NCI-H2196 (cell line): ENCODE results near the gene SHMT2.

ENCODE experiments used
- DNase-seq: peaks from one replicate; lab custom pipeline; 2025; ENCODE audit not compliant: unreplicated experiment; lab: John Stamatoyannopoulos, UW

SHMT2 gene

GRCh38 chr12:57229634-57230380, at the start of gene SHMT2:
Gene SHMT2, plus strand, starts transcription at chr12:57229711. Its CDS starts 68 bp downstream, at chr12:57229779.
- peak; percentile 95 for DNase-seq

DNA sequence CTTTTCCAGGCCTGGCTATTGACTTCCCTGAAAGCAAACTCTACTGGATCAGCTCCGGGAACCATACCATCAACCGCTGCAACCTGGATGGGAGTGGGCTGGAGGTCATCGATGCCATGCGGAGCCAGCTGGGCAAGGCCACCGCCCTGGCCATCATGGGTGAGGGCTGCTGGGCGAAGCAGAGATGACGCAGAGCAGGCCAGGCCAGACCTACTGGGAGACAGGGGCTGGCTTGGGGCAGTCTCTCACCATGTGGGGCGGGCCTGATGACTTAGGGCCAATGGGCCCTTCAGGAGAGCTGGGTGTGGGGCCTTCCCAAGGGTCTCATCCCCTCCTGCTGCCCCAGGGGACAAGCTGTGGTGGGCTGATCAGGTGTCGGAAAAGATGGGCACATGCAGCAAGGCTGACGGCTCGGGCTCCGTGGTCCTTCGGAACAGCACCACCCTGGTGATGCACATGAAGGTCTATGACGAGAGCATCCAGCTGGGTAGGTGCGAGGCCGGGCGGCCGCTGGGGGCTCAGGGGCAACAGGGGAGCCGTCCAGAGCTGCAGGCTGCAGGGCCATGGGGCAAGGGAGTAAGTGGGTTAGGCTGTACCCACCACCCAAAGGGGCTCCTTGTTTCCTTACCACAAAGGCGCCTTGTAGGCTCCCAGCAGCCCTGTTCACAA, 49.1 kb upstream of the SHMT2 start:
- DNase-seq, result no peak

GRCh38 chr12:57181072-57181471, 48.4 kb upstream of the SHMT2 start:
- DNase-seq, result no peak

- DNase-seq, result no peak
Observed at GRCh38 chr12:57181561-57182155, 47.9 kb upstream of the SHMT2 start.

DNA sequence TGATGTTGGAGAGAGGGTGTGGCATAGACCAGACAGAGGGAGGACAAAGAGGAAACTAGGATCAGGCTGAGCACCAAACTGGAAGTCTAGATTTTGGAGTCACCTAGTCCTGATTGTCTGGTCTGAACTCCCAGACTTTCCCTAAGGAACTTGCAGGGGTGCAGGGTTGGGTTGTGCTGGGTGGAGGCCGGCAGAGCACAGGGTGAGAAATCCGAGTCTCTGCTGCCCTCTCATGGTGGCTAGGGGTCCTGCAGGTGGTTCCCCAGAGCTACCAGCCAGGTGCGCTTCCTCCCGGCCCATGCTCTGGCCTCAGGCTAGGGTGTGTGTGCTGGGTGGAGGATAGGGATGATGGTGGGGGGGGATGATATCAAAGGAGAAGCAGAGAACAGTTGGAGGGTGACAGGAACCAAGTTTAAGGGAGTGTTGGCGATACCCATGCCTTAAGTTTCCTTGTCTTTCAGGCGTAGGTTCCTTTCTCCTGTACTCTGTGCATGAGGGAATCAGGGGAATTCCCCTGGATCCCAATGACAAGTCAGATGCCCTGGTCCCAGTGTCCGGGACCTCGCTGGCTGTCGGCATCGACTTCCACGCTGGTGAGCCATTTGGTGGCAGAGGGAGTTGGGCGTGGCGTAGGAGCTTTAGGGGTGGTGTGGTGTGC, 46.5 kb upstream of the SHMT2 start:
- peak; percentile 83 for DNase-seq

DNA sequence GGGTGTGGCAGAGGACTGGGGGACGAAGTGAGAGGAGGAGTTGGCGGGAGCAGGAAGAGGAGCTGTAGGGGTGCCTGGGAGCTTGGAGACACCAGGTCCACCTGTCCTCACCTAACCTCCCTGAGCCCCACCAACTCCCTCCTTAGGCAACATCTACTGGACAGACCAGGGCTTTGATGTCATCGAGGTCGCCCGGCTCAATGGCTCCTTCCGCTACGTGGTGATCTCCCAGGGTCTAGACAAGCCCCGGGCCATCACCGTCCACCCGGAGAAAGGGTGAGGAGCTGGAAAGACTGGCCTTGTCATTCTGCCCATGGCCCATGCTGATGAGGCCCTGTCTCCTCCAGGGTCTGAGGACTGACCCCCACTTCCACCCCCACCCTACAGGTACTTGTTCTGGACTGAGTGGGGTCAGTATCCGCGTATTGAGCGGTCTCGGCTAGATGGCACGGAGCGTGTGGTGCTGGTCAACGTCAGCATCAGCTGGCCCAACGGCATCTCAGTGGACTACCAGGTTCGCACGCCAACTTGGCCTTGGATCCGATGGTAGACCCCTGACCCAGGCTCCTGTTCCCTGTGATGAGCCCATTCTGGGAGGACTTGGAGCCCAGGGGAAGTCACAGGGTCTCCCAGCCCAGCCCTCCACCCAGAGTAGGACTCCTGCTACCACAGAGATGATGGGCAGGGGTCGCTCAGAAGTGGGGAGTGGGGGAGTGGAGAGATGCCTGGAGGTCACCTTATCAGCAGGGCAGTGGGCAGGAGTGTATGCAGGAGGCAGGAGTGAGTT, 45.4 kb upstream of the SHMT2 start:
- no peak for DNase-seq

GRCh38 chr12:57185403-57185802, 44.1 kb upstream of the SHMT2 start:
- no peak for DNase-seq

GRCh38 chr12:57185906-57186508, 43.5 kb upstream of the SHMT2 start:
- DNase-seq, result no peak

DNA sequence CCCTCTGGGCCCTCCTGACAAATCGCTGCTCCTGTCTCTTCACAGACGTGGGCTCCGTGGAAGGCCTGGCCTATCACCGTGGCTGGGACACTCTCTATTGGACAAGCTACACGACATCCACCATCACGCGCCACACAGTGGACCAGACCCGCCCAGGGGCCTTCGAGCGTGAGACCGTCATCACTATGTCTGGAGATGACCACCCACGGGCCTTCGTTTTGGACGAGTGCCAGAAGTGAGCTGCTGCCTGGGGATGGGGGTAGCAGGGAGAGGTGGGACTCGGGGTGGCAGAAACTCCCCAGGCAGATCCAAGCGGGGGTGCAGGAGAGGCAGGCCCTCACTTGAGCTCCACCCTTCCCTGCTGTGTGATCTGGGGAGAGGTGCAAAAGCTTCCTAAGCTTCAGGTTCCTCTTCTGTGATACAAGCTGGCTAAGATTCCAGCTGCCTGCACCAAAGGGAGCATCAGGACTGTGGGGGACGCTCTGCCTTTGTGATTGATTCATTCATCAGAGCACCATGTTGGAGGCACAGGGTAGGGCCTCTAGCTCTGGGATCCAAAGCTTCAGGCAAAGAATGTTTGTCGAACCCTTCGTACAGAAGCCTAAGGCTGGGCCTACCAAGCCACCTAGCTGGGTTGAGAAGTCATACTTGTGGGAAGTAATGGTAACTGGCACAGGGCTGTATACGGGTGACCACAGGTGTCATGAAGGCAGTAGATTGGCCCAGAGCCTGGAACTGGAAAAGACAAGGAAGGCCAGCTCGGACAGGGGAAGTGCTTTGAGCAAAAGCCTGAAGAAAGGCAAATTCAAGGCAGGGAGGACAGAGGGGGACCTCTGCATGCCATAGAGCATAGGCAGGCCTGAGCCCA, 42.1 kb upstream of the SHMT2 start:
- DNase-seq, result no peak

DNA sequence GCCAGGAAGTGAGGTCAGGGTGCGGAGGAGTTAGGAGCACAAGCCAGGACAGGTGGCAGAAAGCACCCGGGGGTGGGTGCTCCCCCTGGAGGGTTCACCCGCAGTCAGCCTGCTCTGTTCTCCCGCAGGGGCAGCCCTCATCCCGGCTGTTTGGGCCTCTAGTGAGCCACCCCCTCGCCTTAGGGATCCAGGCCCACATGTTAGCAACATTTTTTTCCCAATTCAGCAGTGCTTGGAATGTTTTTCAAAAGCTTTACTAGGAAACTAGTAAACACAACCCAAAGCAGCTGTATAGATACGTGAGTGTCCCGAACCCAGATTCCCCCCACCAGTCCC, 41.5 kb upstream of the SHMT2 start:
- DNase-seq, result no peak

GRCh38 chr12:57190037-57190436, 39.5 kb upstream of the SHMT2 start:
- DNase-seq, result peak; percentile 38

DNA sequence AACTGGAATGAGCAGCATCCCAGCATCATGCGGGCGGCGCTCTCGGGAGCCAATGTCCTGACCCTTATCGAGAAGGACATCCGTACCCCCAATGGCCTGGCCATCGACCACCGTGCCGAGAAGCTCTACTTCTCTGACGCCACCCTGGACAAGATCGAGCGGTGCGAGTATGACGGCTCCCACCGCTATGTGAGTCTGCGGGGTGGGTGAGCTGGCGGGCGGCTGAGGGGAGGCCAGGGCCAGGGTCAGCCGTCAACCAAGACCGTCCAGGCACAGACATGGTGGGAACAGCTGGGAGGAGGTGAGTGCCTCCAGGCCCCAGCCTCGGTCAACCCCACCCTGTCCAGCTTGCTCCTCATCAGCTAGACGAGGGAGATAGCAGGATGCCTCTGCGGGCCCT, 38.7 kb upstream of the SHMT2 start:
- DNase-seq, result no peak

- DNase-seq, result no peak
Observed at GRCh38 chr12:57191410-57191809, 38.1 kb upstream of the SHMT2 start.

- DNase-seq, result no peak
Observed at GRCh38 chr12:57192920-57193319, 36.6 kb upstream of the SHMT2 start.

DNA sequence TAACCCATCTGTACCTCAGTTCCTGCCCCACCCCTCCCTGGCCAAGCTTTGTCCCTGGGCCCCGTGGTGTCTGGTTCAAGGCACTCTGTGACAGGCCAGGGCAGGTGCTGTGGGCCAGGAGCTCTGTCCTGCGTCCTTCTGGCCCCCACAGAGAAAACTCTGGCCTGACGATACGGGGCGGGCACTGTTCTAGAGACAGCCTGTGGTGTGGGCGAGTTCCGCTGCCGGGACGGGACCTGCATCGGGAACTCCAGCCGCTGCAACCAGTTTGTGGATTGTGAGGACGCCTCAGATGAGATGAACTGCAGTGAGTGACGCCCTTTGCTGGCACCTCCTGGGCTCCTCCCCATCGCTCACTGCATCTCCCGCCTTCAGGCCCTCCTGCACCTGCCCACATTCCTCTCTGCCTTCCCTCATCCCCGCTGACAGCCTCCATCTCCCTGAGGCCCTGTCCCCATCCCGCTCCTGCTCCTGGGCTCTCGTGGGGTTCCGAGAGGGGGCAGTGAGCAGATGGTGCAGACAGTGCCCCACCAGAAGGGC, 35.7 kb upstream of the SHMT2 start:
- no peak for DNase-seq

GRCh38 chr12:57194253-57194652, 35.3 kb upstream of the SHMT2 start:
- DNase-seq, result no peak

DNA sequence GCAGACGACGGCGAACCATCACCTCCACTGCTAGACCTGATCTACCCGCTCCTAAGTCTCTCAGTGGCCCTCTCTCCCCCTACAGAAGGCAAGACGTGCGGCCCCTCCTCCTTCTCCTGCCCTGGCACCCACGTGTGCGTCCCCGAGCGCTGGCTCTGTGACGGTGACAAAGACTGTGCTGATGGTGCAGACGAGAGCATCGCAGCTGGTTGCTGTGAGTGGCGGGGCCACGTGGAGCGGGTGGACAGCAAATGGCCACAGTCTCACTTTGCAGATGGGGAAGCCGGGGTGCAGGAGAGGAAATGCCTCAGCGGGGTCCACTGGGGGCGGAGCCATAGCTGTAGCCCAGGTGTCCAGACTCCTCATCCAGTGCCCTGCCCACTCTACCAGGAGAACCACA, 34.3 kb upstream of the SHMT2 start:
- no peak for DNase-seq

- DNase-seq, result no peak
Observed at GRCh38 chr12:57195611-57196371, 33.7 kb upstream of the SHMT2 start.

GRCh38 chr12:57196439-57196838, 33.1 kb upstream of the SHMT2 start:
- no peak for DNase-seq
